ENCODE measurements around the gene TLL2. TPM values are rescaled to one million over a fixed set of nuclear protein-coding genes. Genes with fewer than 3 reads are reported as not detected.

TLL2 gene
- total RNA-seq, 2 experiments from 2014 or later = not detected

GRCh38 chr10:96446966-96447596 is 66.6 kb downstream of the TLL2 start:
- H3K4me3 Mint-ChIP-seq = no peak overlapping the region
- H3K27ac Mint-ChIP-seq = no peak overlapping the region
- H3K4me1 Mint-ChIP-seq = no peaks in the 10 kb centered on the region
- ChIA-PET POLR2A (no interaction called here), CTCF (no interaction called here)
- no peaks in the 10 kb centered on the region for H3K36me3 Mint-ChIP-seq (ENCODE audit: low read depth)
- no peaks in the 10 kb centered on the region for H3K9me3 Mint-ChIP-seq
- peaks cover 23% of the 10 kb centered on the region for H3K27me3 Mint-ChIP-seq
- no peak for DNase-seq

- Mint-ChIP-seq H3K27me3 (peaks cover 10% of the 10 kb centered on the region), H3K4me1 (no peaks in the 10 kb centered on the region), H3K36me3 (ENCODE audit: low read depth) (no peaks in the 10 kb centered on the region), H3K27ac (no peak overlapping the region), H3K4me3 (no peak overlapping the region), H3K9me3 (no peaks in the 10 kb centered on the region)
- ChIA-PET POLR2A (no interaction called here), CTCF (no interaction called here)
- no peak for DNase-seq
Observed at GRCh38 chr10:96441987-96442643, 71.6 kb downstream of the TLL2 start.

GRCh38 chr10:96441322-96441885 is 72.3 kb downstream of the TLL2 start:
- no peak for DNase-seq
- ChIA-PET CTCF (no interaction called here), POLR2A (no interaction called here)
- Mint-ChIP-seq H3K27ac (no peak overlapping the region), H3K36me3 (ENCODE audit: low read depth) (no peaks in the 10 kb centered on the region), H3K9me3 (no peaks in the 10 kb centered on the region), H3K27me3 (peaks cover 7% of the 10 kb centered on the region), H3K4me1 (no peaks in the 10 kb centered on the region), H3K4me3 (no peak overlapping the region)

GRCh38 chr10:96440361-96441292 is 73.1 kb downstream of the TLL2 start:
- POLR2A ChIA-PET = no interaction called here

GRCh38 chr10:96439725-96440124 is 74.0 kb downstream of the TLL2 start:
- Mint-ChIP-seq H3K4me1 (no peaks in the 10 kb centered on the region), H3K27ac (no peak overlapping the region), H3K27me3 (peaks cover 10% of the 10 kb centered on the region), H3K4me3 (no peak overlapping the region), H3K36me3 (ENCODE audit: low read depth) (no peaks in the 10 kb centered on the region), H3K9me3 (no peaks in the 10 kb centered on the region)
- CTCF ChIA-PET = no interaction called here
- no peak for DNase-seq
- POLR2A ChIA-PET = no interaction called here

More at GRCh38 chr10:96440361-96441292, 73.1 kb downstream of the TLL2 start:
- Mint-ChIP-seq H3K27me3 (peaks cover 7% of the 10 kb centered on the region), H3K9me3 (no peaks in the 10 kb centered on the region), H3K4me3 (no peak overlapping the region), H3K27ac (no peak overlapping the region), H3K4me1 (no peaks in the 10 kb centered on the region), H3K36me3 (ENCODE audit: low read depth) (no peaks in the 10 kb centered on the region)
- CTCF ChIA-PET = no interaction called here
- no peak for DNase-seq

GRCh38 chr10:96436035-96436434 is 77.7 kb downstream of the TLL2 start:
- Mint-ChIP-seq H3K36me3 (ENCODE audit: low read depth) (no peaks in the 10 kb centered on the region), H3K27me3 (peaks cover 15% of the 10 kb centered on the region), H3K27ac (no peak overlapping the region), H3K4me3 (no peak overlapping the region), H3K9me3 (no peaks in the 10 kb centered on the region), H3K4me1 (no peaks in the 10 kb centered on the region)
- POLR2A ChIA-PET = no interaction called here
- CTCF ChIA-PET = interaction anchor here (1.8 kb wide), 1 partner anchor 65 kb away, joined by 4 read pairs; no protein-coding TSS in a partner anchor
- DNase-seq = no peak

- no peak overlapping the region for H3K4me3 Mint-ChIP-seq
- H3K27me3 Mint-ChIP-seq = peaks cover 30% of the 10 kb centered on the region
- ChIA-PET POLR2A (interaction anchor here (0.6 kb wide), 1 partner anchor 39 kb away, joined by 3 read pairs; no protein-coding TSS in a partner anchor), CTCF (no interaction called here)
- H3K36me3 Mint-ChIP-seq (ENCODE audit: low read depth) = no peaks in the 10 kb centered on the region
- no peak for DNase-seq
- H3K9me3 Mint-ChIP-seq = no peaks in the 10 kb centered on the region
- no peaks in the 10 kb centered on the region for H3K4me1 Mint-ChIP-seq
- H3K27ac Mint-ChIP-seq = no peak overlapping the region
Observed at GRCh38 chr10:96431211-96431970, 82.3 kb downstream of the TLL2 start.

- no peaks in the 10 kb centered on the region for H3K4me1 Mint-ChIP-seq
- H3K4me3 Mint-ChIP-seq = no peak overlapping the region
- ChIA-PET POLR2A (no interaction called here), CTCF (interaction anchor here (1.0 to 1.4 kb wide), 2 partner anchors 10 to 81 kb away, joined by 3 read pairs; no protein-coding TSS in a partner anchor)
- H3K27ac Mint-ChIP-seq = no peak overlapping the region
- peaks cover 37% of the 10 kb centered on the region for H3K27me3 Mint-ChIP-seq
- no peaks in the 10 kb centered on the region for H3K36me3 Mint-ChIP-seq (ENCODE audit: low read depth)
- DNase-seq = no peak
- no peaks in the 10 kb centered on the region for H3K9me3 Mint-ChIP-seq
Observed at GRCh38 chr10:96427291-96427690, 86.4 kb downstream of the TLL2 start.

- Mint-ChIP-seq H3K4me1 (no peaks in the 10 kb centered on the region), H3K4me3 (no peak overlapping the region), H3K9me3 (no peaks in the 10 kb centered on the region), H3K36me3 (ENCODE audit: low read depth) (no peaks in the 10 kb centered on the region), H3K27ac (no peak overlapping the region), H3K27me3 (peaks cover 25% of the 10 kb centered on the region)
- DNase-seq = no peak
- ChIA-PET POLR2A (no interaction called here), CTCF (interaction anchor here (0.7 kb wide), 1 partner anchor 16 kb away, joined by 4 read pairs; no protein-coding TSS in a partner anchor)
Observed at GRCh38 chr10:96422525-96422924, 91.2 kb downstream of the TLL2 start.

GRCh38 chr10:96421995-96422394 is 91.7 kb downstream of the TLL2 start:
- ChIA-PET CTCF (interaction anchor here (0.7 kb wide), 1 partner anchor 15 kb away, joined by 4 read pairs; no protein-coding TSS in a partner anchor), POLR2A (no interaction called here)
- DNase-seq = no peak
- no peaks in the 10 kb centered on the region for H3K4me1 Mint-ChIP-seq
- H3K9me3 Mint-ChIP-seq = no peaks in the 10 kb centered on the region
- peaks cover 21% of the 10 kb centered on the region for H3K27me3 Mint-ChIP-seq
- no peaks in the 10 kb centered on the region for H3K36me3 Mint-ChIP-seq (ENCODE audit: low read depth)
- H3K27ac Mint-ChIP-seq = no peak overlapping the region
- H3K4me3 Mint-ChIP-seq = no peak overlapping the region

- CTCF ChIA-PET = no interaction called here
- Mint-ChIP-seq H3K27me3 (peaks cover 13% of the 10 kb centered on the region), H3K27ac (no peak overlapping the region), H3K9me3 (no peaks in the 10 kb centered on the region), H3K4me1 (no peaks in the 10 kb centered on the region), H3K4me3 (no peak overlapping the region), H3K36me3 (ENCODE audit: low read depth) (no peaks in the 10 kb centered on the region)
- POLR2A ChIA-PET = no interaction called here
- DNase-seq = no peak
Observed at GRCh38 chr10:96420228-96421009, 93.3 kb downstream of the TLL2 start.

- Mint-ChIP-seq H3K27me3 (peaks cover 6% of the 10 kb centered on the region), H3K27ac (no peak overlapping the region), H3K4me3 (no peak overlapping the region), H3K4me1 (no peaks in the 10 kb centered on the region), H3K9me3 (no peaks in the 10 kb centered on the region), H3K36me3 (ENCODE audit: low read depth) (no peaks in the 10 kb centered on the region)
- ChIA-PET CTCF (no interaction called here), POLR2A (no interaction called here)
- no peak for DNase-seq
Observed at GRCh38 chr10:96419351-96419750, 94.4 kb downstream of the TLL2 start.
